ENCODE data around the gene SYT1. TPM values are rescaled to one million over a fixed set of nuclear protein-coding genes. Genes with fewer than 3 reads are reported as not detected.

Gene SYT1
- polyA plus RNA-seq, 1 experiment = 6.8 TPM

- DNase-seq (ENCODE audit: low read depth, low spot score) = no peak
- no peak for TF ChIP-seq CTCF (IDR thresholded peaks at IDR 0.05; ENCODE audit: low read depth, low read length)
- CTCF ChIA-PET = no interaction called here
- Histone ChIP-seq H3K9me3 (ENCODE audit: control insufficient read depth, insufficient read depth, low read length) (no peaks in the 10 kb centered on the region), H3K27ac (ENCODE audit: low read depth, low read length) (no peak overlapping the region), H3K4me3 (ENCODE audit: low read depth, low read length) (no peak overlapping the region), H3K27me3 (ENCODE audit: control insufficient read depth, insufficient read depth, low read length) (no peaks in the 10 kb centered on the region)
- POLR2A ChIA-PET = no interaction called here
These were observed 14.3 kb downstream of the SYT1 start for GRCh38 chr12:78878866-78879265.

GRCh38 chr12:78880078-78880477 lies 15.5 kb downstream of the SYT1 start:
- ChIA-PET CTCF (no interaction called here), POLR2A (no interaction called here)
- no peak for DNase-seq (ENCODE audit: low read depth, low spot score)
- Histone ChIP-seq H3K4me3 (ENCODE audit: low read depth, low read length) (no peak overlapping the region), H3K9me3 (ENCODE audit: control insufficient read depth, insufficient read depth, low read length) (no peaks in the 10 kb centered on the region), H3K27ac (ENCODE audit: low read depth, low read length) (no peak overlapping the region), H3K27me3 (ENCODE audit: control insufficient read depth, insufficient read depth, low read length) (no peaks in the 10 kb centered on the region)
- TF ChIP-seq CTCF (IDR thresholded peaks at IDR 0.05; ENCODE audit: low read depth, low read length) = no peak

- no peak overlapping the region for H3K27ac ChIP-seq (ENCODE audit: low read depth, low read length)
- POLR2A ChIA-PET = no interaction called here
- CTCF ChIA-PET = interaction anchor here (1.5 kb wide), 1 partner anchor 14 kb away, joined by 4 read pairs; no protein-coding TSS in a partner anchor
These were observed 17.1 kb downstream of the SYT1 start for GRCh38 chr12:78881685-78882084.

GRCh38 chr12:78885466-78885865 lies 20.9 kb downstream of the SYT1 start:
- Histone ChIP-seq H3K9me3 (ENCODE audit: control insufficient read depth, insufficient read depth, low read length) (no peaks in the 10 kb centered on the region), H3K4me3 (ENCODE audit: low read depth, low read length) (no peak overlapping the region), H3K27ac (ENCODE audit: low read depth, low read length) (no peak overlapping the region), H3K27me3 (ENCODE audit: control insufficient read depth, insufficient read depth, low read length) (no peaks in the 10 kb centered on the region)
- ChIA-PET POLR2A (no interaction called here), CTCF (interaction anchor here (1.3 kb wide), 1 partner anchor 289 kb away, joined by 4 read pairs; no protein-coding TSS in a partner anchor)
- no peak for DNase-seq (ENCODE audit: low read depth, low spot score)
- no peak for TF ChIP-seq CTCF (IDR thresholded peaks at IDR 0.05; ENCODE audit: low read depth, low read length)

More at GRCh38 chr12:78881685-78882084, 17.1 kb downstream of the SYT1 start:
- no peak for TF ChIP-seq CTCF (IDR thresholded peaks at IDR 0.05; ENCODE audit: low read depth, low read length)
- DNase-seq (ENCODE audit: low read depth, low spot score) = no peak
- Histone ChIP-seq H3K9me3 (ENCODE audit: control insufficient read depth, insufficient read depth, low read length) (no peaks in the 10 kb centered on the region), H3K27me3 (ENCODE audit: control insufficient read depth, insufficient read depth, low read length) (no peaks in the 10 kb centered on the region), H3K4me3 (ENCODE audit: low read depth, low read length) (no peak overlapping the region)

- Histone ChIP-seq H3K27me3 (ENCODE audit: control insufficient read depth, insufficient read depth, low read length) (no peaks in the 10 kb centered on the region), H3K27ac (ENCODE audit: low read depth, low read length) (no peak overlapping the region), H3K4me3 (ENCODE audit: low read depth, low read length) (no peak overlapping the region), H3K9me3 (ENCODE audit: control insufficient read depth, insufficient read depth, low read length) (no peaks in the 10 kb centered on the region)
- ChIA-PET CTCF (no interaction called here), POLR2A (no interaction called here)
- TF ChIP-seq CTCF (IDR thresholded peaks at IDR 0.05; ENCODE audit: low read depth, low read length) = no peak
- no peak for DNase-seq (ENCODE audit: low read depth, low spot score)
These were observed 22.3 kb downstream of the SYT1 start for GRCh38 chr12:78886719-78887407.
